Stomach smooth muscle (tissue), 2 donors: ENCODE data around the gene KRABD2.
"Not testable (repeated sequence)": the region's sequence is repeated elsewhere in the genome, so short reads cannot be mapped to it uniquely, and the experiment has no call there.

Source experiments
- H3K27ac ChIP-seq: one replicate; pipeline ENCODE4 v1.7.0; 2013; ENCODE audit warnings: mild to moderate bottlenecking, low read length, inconsistent platforms
- H3K27me3 ChIP-seq, 2 donors: one replicate each; pipeline ENCODE4 v1.7.0; 2013; ENCODE audit warnings: low read length in 2 of 2; ENCODE audit not compliant: insufficient read depth in 2 of 2, control insufficient read depth in 1 of 2
- H3K36me3 ChIP-seq, 2 donors: one replicate each; pipeline ENCODE4 v1.7.0; 2013; ENCODE audit warnings: low read length in 2 of 2; ENCODE audit not compliant: control insufficient read depth in 2 of 2, insufficient read depth in 2 of 2
- H3K4me1 ChIP-seq: one replicate; pipeline ENCODE4 v1.7.0; 2013; ENCODE audit warnings: low read length; ENCODE audit not compliant: control insufficient read depth, insufficient read depth
- H3K4me3 ChIP-seq, 2 donors: one replicate each; pipeline ENCODE4 v1.7.0; 2013; ENCODE audit warnings: low read length in 2 of 2
- H3K9ac ChIP-seq, 2 donors: one replicate each; pipeline ENCODE4 v1.7.0; 2013; ENCODE audit warnings: low read length in 2 of 2, mild to moderate bottlenecking in 1 of 2
- H3K9me3 ChIP-seq, 2 donors: one replicate each; pipeline ENCODE4 v1.7.0; 2013; ENCODE audit warnings: low read length in 2 of 2; ENCODE audit not compliant: control insufficient read depth in 2 of 2
- donor health status: healthy.
- donor health status: Pancreatic carcinoma.

KRABD2 gene

DNA sequence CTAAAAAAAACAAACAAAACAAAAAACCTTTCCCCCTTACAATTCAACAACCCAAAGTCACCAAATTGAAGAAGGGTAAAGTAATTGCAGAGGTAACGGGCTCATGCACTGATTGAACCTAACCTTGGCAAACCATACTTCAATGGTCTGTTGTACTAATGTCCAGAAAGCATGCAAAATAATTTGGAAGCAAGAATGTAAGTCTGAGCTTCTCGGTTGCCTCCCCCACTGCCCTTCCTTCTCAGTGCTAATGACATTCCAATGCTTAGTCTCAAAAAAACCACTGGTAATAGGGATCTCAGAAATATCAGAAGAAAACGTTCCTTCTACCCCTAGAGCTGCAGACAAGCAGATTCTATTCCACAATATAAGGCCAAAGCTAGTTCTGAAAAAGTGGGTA lies 15.8 kb downstream of the KRABD2 start:
- Histone ChIP-seq H3K9me3 (no peaks in the 10 kb centered on the region), H3K27ac (no peak overlapping the region), H3K4me3 (no peak overlapping the region), H3K36me3 (peaks cover 2 to 6% of the 10 kb centered on the region in 2 donors), H3K4me1 (no peaks in the 10 kb centered on the region), H3K9ac (no peak overlapping the region), H3K27me3 (no peaks in the 10 kb centered on the region)

DNA sequence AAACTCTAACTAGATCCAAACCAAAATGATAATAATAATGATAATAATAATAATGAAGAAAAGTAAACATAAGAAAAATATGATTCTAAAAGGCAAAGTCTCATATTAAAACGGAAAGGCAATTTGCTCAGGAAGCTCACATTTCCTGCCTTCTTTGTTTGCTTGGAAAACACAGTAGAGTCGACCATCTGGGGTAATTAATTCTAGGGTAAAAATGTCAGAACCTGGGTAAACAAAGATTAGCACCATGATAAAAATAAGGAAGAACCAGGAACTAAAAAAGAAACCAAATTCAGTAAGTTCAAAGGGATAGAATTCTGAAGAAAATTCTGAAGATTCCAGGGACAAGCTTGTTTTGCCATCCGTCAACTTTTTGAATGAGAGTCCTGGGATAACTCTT lies 16.2 kb downstream of the KRABD2 start:
- H3K9me3 ChIP-seq = no peaks in the 10 kb centered on the region
- H3K4me3 ChIP-seq = no peak overlapping the region
- H3K9ac ChIP-seq = no peak overlapping the region
- H3K4me1 ChIP-seq = no peaks in the 10 kb centered on the region
- H3K36me3 ChIP-seq = peaks cover under 1 to 6% of the 10 kb centered on the region in 2 donors
- H3K27me3 ChIP-seq = no peaks in the 10 kb centered on the region
- H3K27ac ChIP-seq = no peak overlapping the region

DNA sequence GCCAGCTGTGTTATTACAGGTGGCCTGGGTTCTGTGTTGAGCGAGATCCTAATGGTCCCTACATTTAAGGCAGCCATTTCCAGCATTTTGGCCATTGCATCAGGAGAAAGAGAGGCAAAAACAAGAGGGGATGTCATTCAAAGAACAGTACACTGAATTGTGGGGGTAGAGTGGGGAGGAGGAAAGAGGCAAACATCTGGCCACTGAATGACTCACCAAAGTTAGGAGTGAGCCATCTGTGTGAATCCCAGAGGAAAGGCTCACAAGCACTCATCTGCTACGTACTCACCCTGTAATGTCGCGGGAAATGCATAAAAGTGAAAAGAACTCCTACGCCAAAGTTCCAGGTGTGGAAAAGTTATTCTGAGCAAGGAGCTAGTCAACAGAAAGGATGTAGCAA lies 16.7 kb downstream of the KRABD2 start:
- no peaks in the 10 kb centered on the region for H3K27me3 ChIP-seq
- no peaks in the 10 kb centered on the region for H3K9me3 ChIP-seq
- no peaks in the 10 kb centered on the region for H3K4me1 ChIP-seq
- peaks cover 0 to 3% of the 10 kb centered on the region in 2 donors for H3K36me3 ChIP-seq
- no peak overlapping the region for H3K27ac ChIP-seq
- H3K4me3 ChIP-seq = no peak overlapping the region
- H3K9ac ChIP-seq = no peak overlapping the region

DNA sequence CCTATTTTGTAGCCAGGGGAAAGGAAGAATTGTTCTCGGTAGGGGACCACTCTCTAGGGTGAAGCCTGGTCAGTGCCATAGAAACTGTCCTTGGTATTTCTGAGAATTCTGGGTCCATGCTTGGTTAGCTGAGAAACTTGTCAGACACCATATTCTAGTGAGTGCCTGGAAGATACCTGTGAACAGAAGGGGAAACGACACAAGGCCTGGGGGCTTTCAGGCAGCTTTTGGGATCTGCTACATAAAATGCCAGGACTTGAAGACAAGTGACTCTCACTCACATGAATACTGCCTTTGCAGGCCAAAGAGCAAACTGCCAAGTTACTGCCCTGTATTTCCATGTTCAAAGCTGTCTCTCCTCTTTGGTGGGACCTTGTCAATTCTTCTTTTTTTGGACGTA lies 18.6 kb downstream of the KRABD2 start:
- Histone ChIP-seq H3K27me3 (no peaks in the 10 kb centered on the region), H3K36me3 (no peaks in the 10 kb centered on the region), H3K9me3 (no peaks in the 10 kb centered on the region), H3K27ac (no peak overlapping the region), H3K4me3 (no peak overlapping the region), H3K9ac (no peak overlapping the region), H3K4me1 (no peaks in the 10 kb centered on the region)

GRCh38 chr17:8354236-8354635 lies 22.3 kb downstream of the KRABD2 start:
- Histone ChIP-seq H3K27ac (no peak overlapping the region), H3K4me3 (no peak overlapping the region), H3K9ac (no peak overlapping the region)

GRCh38 chr17:8353736-8354135 lies 22.8 kb downstream of the KRABD2 start:
- H3K27ac ChIP-seq = no peak overlapping the region
- no peak overlapping the region for H3K4me3 ChIP-seq
- H3K9me3 ChIP-seq = no peaks in the 10 kb centered on the region

More at GRCh38 chr17:8354236-8354635, 22.3 kb downstream of the KRABD2 start:
- no peaks in the 10 kb centered on the region for H3K36me3 ChIP-seq
- H3K4me1 ChIP-seq = no peaks in the 10 kb centered on the region
- no peaks in the 10 kb centered on the region for H3K27me3 ChIP-seq
- no peaks in the 10 kb centered on the region for H3K9me3 ChIP-seq

DNA sequence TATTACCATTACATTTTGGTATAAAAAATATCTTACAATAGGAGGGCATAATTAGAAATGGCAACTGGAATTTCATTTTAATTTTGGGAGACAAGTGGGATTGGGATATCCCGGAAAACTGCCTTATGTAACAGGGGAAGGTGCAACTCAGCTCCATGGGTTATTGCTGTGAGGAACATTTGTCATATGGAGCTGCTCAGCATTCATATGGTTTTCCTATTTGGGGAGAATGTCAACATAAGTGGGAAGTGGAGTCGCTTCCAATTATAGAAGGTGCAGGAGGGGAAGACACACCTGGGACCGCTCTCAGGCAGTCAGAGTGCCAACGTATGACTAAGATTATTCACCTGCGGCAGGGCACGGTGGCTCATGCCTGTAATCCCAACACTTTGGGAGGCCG lies 26.2 kb downstream of the KRABD2 start:
- no peak overlapping the region for H3K4me3 ChIP-seq
- no peaks in the 10 kb centered on the region for H3K4me1 ChIP-seq
- no peak overlapping the region for H3K27ac ChIP-seq
- no peak overlapping the region for H3K9ac ChIP-seq
- no peaks in the 10 kb centered on the region for H3K9me3 ChIP-seq
- peaks cover 0 to 4% of the 10 kb centered on the region in 2 donors for H3K27me3 ChIP-seq
- H3K36me3 ChIP-seq = no peaks in the 10 kb centered on the region

More at GRCh38 chr17:8353736-8354135, 22.8 kb downstream of the KRABD2 start:
- Histone ChIP-seq H3K27me3 (no peaks in the 10 kb centered on the region), H3K36me3 (no peaks in the 10 kb centered on the region), H3K9ac (no peak overlapping the region), H3K4me1 (no peaks in the 10 kb centered on the region)

DNA sequence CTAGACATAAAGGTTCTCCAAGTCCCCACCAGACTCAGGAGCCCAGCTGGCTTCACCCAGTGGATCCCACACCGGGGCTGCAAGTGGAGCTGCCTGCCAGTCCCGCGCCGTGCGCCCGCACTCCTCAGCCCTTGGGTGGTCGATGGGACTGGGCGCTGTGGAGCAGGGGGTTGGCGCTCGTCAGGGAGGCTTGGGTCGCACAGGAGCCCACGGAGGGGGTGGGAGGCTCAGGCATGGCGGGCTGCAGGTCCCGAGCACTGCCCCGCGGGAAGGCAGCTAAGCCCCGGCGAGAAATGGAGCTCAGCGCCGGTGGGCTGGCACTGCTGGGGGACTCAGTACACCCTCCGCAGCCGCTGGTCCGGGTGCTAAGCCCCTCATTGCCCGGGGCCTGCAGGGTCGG lies 29.5 kb downstream of the KRABD2 start:
- not testable (repeated sequence) for H3K9me3 ChIP-seq, H3K4me3 ChIP-seq, H3K4me1 ChIP-seq, H3K27me3 ChIP-seq, H3K9ac ChIP-seq, H3K36me3 ChIP-seq, H3K27ac ChIP-seq

DNA sequence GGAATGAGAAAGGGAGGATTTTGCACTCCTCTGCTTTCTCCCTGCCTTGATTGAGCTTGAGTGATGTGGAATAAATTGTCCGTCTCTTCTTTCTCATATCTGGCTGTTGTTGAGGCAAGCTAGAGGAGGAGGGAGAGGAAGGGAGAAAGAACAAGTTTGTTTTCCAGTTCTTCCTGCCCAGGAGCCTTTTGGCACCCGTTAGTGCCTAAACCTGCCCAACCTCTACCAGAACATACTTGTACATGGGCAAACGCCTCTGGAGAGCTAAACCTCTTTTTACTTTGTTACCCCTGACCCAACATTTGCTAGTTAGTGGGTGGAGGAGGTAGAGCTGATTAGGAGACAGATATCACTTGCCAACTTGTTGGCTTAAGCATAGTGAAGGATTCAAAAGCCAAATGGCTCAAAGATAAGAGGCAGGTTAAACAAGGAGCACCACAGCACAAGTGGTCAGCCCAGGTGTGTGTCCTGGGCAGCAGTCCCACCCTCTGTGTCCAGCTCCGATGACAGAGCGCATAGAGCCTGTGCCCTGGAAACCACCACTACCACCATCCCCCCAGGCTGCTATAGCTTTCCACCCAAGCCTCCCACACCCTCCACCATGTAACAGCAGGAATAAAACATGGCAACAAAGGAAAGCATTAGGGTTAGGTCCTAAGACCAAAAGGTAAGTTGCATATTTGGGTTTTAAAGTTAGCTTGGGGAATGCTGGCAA lies 30.4 kb downstream of the KRABD2 start:
- Histone ChIP-seq H3K9ac (no peak overlapping the region), H3K36me3 (no peaks in the 10 kb centered on the region), H3K9me3 (no peaks in the 10 kb centered on the region), H3K4me1 (no peaks in the 10 kb centered on the region), H3K27me3 (peaks cover 0 to 4% of the 10 kb centered on the region in 2 donors), H3K4me3 (no peak overlapping the region), H3K27ac (no peak overlapping the region)

GRCh38 chr17:8345052-8345690 lies 31.3 kb downstream of the KRABD2 start:
- H3K36me3 ChIP-seq = no peaks in the 10 kb centered on the region
- H3K27ac ChIP-seq = no peak overlapping the region

DNA sequence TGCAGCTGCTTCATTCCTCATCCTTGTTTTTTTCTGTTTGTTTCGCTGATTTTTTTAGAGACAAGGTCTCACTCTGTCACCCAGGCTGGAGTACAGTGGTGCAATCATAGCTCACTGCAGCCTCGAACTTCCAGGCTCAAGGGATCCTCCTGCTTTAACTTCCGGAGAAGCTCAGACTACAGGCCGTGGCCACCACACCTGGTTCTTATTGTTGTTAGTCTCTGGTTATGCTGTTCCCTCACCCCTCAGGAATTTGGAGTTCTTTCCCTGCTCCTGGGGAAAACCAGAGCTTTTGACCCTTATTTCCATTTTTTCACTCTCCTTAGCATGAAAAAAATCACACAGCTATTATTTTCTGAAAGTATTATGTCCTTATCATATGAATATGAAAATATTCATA lies 35.0 kb downstream of the KRABD2 start:
- Histone ChIP-seq H3K36me3 (no peaks in the 10 kb centered on the region), H3K4me3 (no peak overlapping the region), H3K4me1 (peaks cover 2% of the 10 kb centered on the region), H3K27me3 (peaks cover 0 to 4% of the 10 kb centered on the region in 2 donors), H3K9me3 (no peaks in the 10 kb centered on the region), H3K27ac (no peak overlapping the region), H3K9ac (no peak overlapping the region)

More at GRCh38 chr17:8345052-8345690, 31.3 kb downstream of the KRABD2 start:
- H3K4me1 ChIP-seq = no peaks in the 10 kb centered on the region
- no peak overlapping the region for H3K4me3 ChIP-seq
- H3K27me3 ChIP-seq = peaks cover 0 to 4% of the 10 kb centered on the region in 2 donors
- H3K9ac ChIP-seq = no peak overlapping the region
- no peaks in the 10 kb centered on the region for H3K9me3 ChIP-seq
